GM23338 (cell line): Measurements from ENCODE around the gene LRRFIP1.

ENCODE experiments used
- EZH2 ChIP-seq: fragments of 200-600 bp; sonication (generic); IDR thresholded peaks from one replicate; pipeline ENCODE4 v1.8.0; 2017; ENCODE audit warnings: antibody characterized with exemption, mild to moderate bottlenecking, low read depth; ENCODE audit not compliant: unreplicated experiment
- TF ChIP-seq, protein P1 (sequence below), 2 experiments: fragments of 200-600 bp in 1 of 2; sonication (generic) in 1 of 2; conservative IDR thresholded peaks; 2 replicates each; pipeline versions ENCODE4 v1.5.1 to v1.6.1; 2016 to 2017; ENCODE audit warnings: antibody characterized with exemption in 2 of 2, low read depth in 2 of 2, mild to moderate bottlenecking in 2 of 2, moderate library complexity in 1 of 2

DNA sequence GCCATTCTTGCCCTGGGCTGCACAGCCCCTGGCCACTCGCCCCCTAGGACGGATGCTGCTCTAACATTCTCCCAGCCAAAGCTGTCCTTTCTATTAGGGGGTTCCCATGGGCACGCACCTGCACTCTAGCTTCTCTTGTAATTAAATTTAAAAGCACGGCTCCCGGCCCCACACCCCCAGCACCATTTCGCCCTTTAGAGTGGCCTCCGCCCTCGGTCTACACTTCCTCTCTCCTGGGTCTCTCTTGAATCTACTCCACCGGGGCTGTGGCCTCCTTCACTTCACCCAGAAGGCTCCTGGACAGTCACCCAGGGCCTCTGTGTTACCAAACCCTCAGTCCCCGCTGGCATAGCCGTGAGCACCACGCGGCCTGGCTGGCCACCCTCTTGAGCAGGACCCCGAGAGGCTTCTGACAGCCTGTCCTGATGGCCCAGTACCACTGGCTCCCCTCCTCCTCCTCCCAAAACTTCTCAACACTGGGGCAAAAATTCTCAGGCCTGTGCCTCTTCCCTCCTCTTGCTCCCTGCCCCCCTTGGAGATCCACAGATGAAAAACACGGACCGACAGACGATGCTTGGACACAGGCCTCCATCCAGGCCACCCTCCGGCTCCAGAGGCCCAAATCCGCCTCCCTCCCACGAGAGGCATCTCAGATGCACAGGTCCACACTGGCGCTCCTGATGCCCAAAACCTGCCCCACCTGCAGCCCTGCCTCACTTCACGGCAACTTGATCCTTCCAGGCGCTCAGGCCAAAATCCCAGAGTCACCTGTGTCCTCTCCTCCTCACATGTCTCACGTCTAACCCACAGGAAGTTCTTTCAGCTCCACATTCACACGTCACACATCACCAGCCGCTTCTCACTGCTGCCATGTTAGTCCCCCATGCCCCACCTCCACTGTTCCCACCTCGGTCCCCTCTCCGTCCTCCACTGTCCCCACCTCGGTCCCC, 29.9 kb upstream of the LRRFIP1 start:
- TF ChIP-seq, protein P1, sequence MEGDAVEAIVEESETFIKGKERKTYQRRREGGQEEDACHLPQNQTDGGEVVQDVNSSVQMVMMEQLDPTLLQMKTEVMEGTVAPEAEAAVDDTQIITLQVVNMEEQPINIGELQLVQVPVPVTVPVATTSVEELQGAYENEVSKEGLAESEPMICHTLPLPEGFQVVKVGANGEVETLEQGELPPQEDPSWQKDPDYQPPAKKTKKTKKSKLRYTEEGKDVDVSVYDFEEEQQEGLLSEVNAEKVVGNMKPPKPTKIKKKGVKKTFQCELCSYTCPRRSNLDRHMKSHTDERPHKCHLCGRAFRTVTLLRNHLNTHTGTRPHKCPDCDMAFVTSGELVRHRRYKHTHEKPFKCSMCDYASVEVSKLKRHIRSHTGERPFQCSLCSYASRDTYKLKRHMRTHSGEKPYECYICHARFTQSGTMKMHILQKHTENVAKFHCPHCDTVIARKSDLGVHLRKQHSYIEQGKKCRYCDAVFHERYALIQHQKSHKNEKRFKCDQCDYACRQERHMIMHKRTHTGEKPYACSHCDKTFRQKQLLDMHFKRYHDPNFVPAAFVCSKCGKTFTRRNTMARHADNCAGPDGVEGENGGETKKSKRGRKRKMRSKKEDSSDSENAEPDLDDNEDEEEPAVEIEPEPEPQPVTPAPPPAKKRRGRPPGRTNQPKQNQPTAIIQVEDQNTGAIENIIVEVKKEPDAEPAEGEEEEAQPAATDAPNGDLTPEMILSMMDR (conservative IDR thresholded peaks at IDR 0.05; ENCODE audit: low read depth in 2 of 2): no peak
- no peak for TF ChIP-seq EZH2
